ENCODE measurements around the gene CBFA2T2. TPM values are rescaled to one million over a fixed set of nuclear protein-coding genes. Genes with fewer than 3 reads are reported as not detected.

CBFA2T2 gene
- total RNA-seq, 1 experiment from 2014 or later, result 7.5 TPM

- H3K36me3 ChIP-seq (replicated peaks; ENCODE audit: control insufficient read depth, insufficient read depth, low read length), result peaks cover 2% of the 10 kb centered on the region
- peak; percentile 76 for DNase-seq
- peak overlapping the region; percentile 79 for H3K4me3 ChIP-seq (ENCODE audit: insufficient read depth, low read depth, low read length)
- peaks cover 4% of the 10 kb centered on the region; the same call in 1 of the 2 replicates for H3K27me3 ChIP-seq (ENCODE audit: control insufficient read depth, insufficient read depth, low read length)
Observed at GRCh38 chr20:33664085-33664761, 174.3 kb downstream of the CBFA2T2 start.

- Histone ChIP-seq H3K4me3 (ENCODE audit: insufficient read depth, low read depth, low read length) (no peak overlapping the region), H3K27me3 (ENCODE audit: control insufficient read depth, insufficient read depth, low read length) (peaks cover 4% of the 10 kb centered on the region; the same call in 1 of the 2 replicates), H3K36me3 (replicated peaks; ENCODE audit: control insufficient read depth, insufficient read depth, low read length) (peaks cover 2% of the 10 kb centered on the region)
- DNase-seq, result peak; percentile 44
Observed at GRCh38 chr20:33664762-33665144, 174.9 kb downstream of the CBFA2T2 start.

GRCh38 chr20:33666293-33667244 lies 176.7 kb downstream of the CBFA2T2 start, which contains the start of gene ACTL10:
ACTL10 (plus strand) TSS chr20:33666943; CDS start chr20:33667498, 555 bp downstream.
- Histone ChIP-seq H3K4me3 (ENCODE audit: insufficient read depth, low read depth, low read length) (peak within 1 kb of the TSS; percentile 44), H3K36me3 (replicated peaks; ENCODE audit: control insufficient read depth, insufficient read depth, low read length) (peaks cover 4% of the 10 kb centered on the region), H3K27me3 (ENCODE audit: control insufficient read depth, insufficient read depth, low read length) (peaks cover 4% of the 10 kb centered on the region; the same call in 1 of the 2 replicates)
- peak; percentile 95 for DNase-seq

GRCh38 chr20:33667245-33667675 lies 177.4 kb downstream of the CBFA2T2 start:
- peak overlapping the region; percentile 44 for H3K4me3 ChIP-seq (ENCODE audit: insufficient read depth, low read depth, low read length)
- peaks cover 4% of the 10 kb centered on the region for H3K36me3 ChIP-seq (replicated peaks; ENCODE audit: control insufficient read depth, insufficient read depth, low read length)
- H3K27me3 ChIP-seq (ENCODE audit: control insufficient read depth, insufficient read depth, low read length), result peaks cover 4% of the 10 kb centered on the region; the same call in 1 of the 2 replicates
- DNase-seq, result no peak

GRCh38 chr20:33667676-33668465 lies 178.0 kb downstream of the CBFA2T2 start:
- peaks cover 4% of the 10 kb centered on the region for H3K36me3 ChIP-seq (replicated peaks; ENCODE audit: control insufficient read depth, insufficient read depth, low read length)
- H3K27me3 ChIP-seq (ENCODE audit: control insufficient read depth, insufficient read depth, low read length), result peaks cover 4% of the 10 kb centered on the region; the same call in 1 of the 2 replicates
- peak; percentile 97 for DNase-seq
- H3K4me3 ChIP-seq (ENCODE audit: insufficient read depth, low read depth, low read length), result peak overlapping the region; percentile 44

GRCh38 chr20:33668466-33669155 lies 178.7 kb downstream of the CBFA2T2 start:
- peaks cover 4% of the 10 kb centered on the region for H3K36me3 ChIP-seq (replicated peaks; ENCODE audit: control insufficient read depth, insufficient read depth, low read length)
- H3K27me3 ChIP-seq (ENCODE audit: control insufficient read depth, insufficient read depth, low read length), result peaks cover 4% of the 10 kb centered on the region; the same call in 1 of the 2 replicates
- no peak for DNase-seq
- no peak overlapping the region for H3K4me3 ChIP-seq (ENCODE audit: insufficient read depth, low read depth, low read length)

- DNase-seq, result no peak
- H3K36me3 ChIP-seq (replicated peaks; ENCODE audit: control insufficient read depth, insufficient read depth, low read length), result peaks cover 4% of the 10 kb centered on the region
Observed at GRCh38 chr20:33669224-33669623, 179.3 kb downstream of the CBFA2T2 start.

GRCh38 chr20:33669873-33670640 lies 180.2 kb downstream of the CBFA2T2 start:
- Histone ChIP-seq H3K4me3 (ENCODE audit: insufficient read depth, low read depth, low read length) (no peak overlapping the region), H3K27me3 (ENCODE audit: control insufficient read depth, insufficient read depth, low read length) (peaks cover 4% of the 10 kb centered on the region; the same call in 1 of the 2 replicates), H3K36me3 (replicated peaks; ENCODE audit: control insufficient read depth, insufficient read depth, low read length) (peaks cover 4% of the 10 kb centered on the region)
- no peak for DNase-seq

More at GRCh38 chr20:33669224-33669623, 179.3 kb downstream of the CBFA2T2 start:
- Histone ChIP-seq H3K4me3 (ENCODE audit: insufficient read depth, low read depth, low read length) (no peak overlapping the region), H3K27me3 (ENCODE audit: control insufficient read depth, insufficient read depth, low read length) (peaks cover 4% of the 10 kb centered on the region; the same call in 1 of the 2 replicates)

- DNase-seq, result no peak
- peaks cover 4% of the 10 kb centered on the region; the same call in 1 of the 2 replicates for H3K27me3 ChIP-seq (ENCODE audit: control insufficient read depth, insufficient read depth, low read length)
- no peak overlapping the region for H3K4me3 ChIP-seq (ENCODE audit: insufficient read depth, low read depth, low read length)
- peaks cover 4% of the 10 kb centered on the region for H3K36me3 ChIP-seq (replicated peaks; ENCODE audit: control insufficient read depth, insufficient read depth, low read length)
Observed at GRCh38 chr20:33670715-33671499, 181.0 kb downstream of the CBFA2T2 start.

GRCh38 chr20:33671573-33672288 lies 181.8 kb downstream of the CBFA2T2 start:
- DNase-seq, result no peak
- peaks cover 7% of the 10 kb centered on the region for H3K36me3 ChIP-seq (replicated peaks; ENCODE audit: control insufficient read depth, insufficient read depth, low read length)
- no peak overlapping the region for H3K4me3 ChIP-seq (ENCODE audit: insufficient read depth, low read depth, low read length)
- peaks cover 4% of the 10 kb centered on the region; the same call in 1 of the 2 replicates for H3K27me3 ChIP-seq (ENCODE audit: control insufficient read depth, insufficient read depth, low read length)

- Histone ChIP-seq H3K4me3 (ENCODE audit: insufficient read depth, low read depth, low read length) (peak overlapping the region; percentile 80), H3K36me3 (replicated peaks; ENCODE audit: control insufficient read depth, insufficient read depth, low read length) (peaks cover 13% of the 10 kb centered on the region), H3K27me3 (ENCODE audit: control insufficient read depth, insufficient read depth, low read length) (peaks cover under 1% of the 10 kb centered on the region; the same call in 1 of the 2 replicates)
- peak; percentile 64 for DNase-seq
Observed at GRCh38 chr20:33672426-33673113, 182.7 kb downstream of the CBFA2T2 start.

Data from H7 (cell line).